HG02885 (cell line): ENCODE data around the gene ADCY3.
A peak's percentile ranks its signal among the peaks of the same experiment; 100 is the strongest.

Experiments
- ATAC-seq: cut with Tn5 transposase; IDR thresholded peaks from one replicate; pipeline ENCODE4 v1.9.1; 2021; ENCODE audit warnings: mild to moderate bottlenecking; ENCODE audit not compliant: unreplicated experiment, poor library complexity

ADCY3 gene

DNA sequence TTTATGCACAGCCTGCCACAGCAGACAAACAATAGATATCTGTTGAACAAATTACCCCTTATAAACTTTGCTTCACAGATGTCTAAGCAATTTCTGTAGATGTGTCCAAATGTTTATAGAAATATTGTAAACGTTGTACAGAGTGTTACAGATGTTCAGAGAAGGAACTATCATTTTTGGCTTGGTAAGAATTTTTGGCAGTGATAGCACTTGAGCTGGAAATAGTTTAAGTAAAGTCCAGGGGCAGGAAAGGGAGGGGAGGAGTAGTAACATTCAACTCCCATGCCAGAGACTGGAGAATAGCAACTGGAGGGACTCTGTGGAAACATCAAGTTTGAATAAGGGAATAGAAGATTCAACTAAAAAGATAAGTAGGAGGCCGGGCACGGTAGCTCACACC is 131.2 kb downstream of the ADCY3 start:
- no peak for ATAC-seq

DNA sequence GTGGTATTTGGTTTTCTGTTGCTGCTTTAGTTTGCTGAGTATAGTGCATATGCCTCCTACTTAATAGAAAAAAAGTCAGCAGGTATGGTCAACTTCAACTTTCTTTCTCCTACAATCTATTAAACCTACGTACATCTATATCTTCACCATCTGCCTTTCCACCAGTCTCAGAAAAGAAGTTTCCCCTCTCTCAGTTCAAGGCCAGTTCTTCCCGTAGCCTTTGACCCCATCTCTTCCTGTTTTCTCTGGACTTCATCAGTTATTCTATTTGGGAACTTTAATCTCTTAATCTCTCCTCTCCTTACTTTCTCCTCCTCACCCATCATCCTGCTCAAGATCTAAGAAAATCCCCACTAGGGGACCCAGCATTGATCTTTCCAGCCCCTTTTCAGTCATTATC is 132.5 kb downstream of the ADCY3 start:
- ATAC-seq, result no peak

DNA sequence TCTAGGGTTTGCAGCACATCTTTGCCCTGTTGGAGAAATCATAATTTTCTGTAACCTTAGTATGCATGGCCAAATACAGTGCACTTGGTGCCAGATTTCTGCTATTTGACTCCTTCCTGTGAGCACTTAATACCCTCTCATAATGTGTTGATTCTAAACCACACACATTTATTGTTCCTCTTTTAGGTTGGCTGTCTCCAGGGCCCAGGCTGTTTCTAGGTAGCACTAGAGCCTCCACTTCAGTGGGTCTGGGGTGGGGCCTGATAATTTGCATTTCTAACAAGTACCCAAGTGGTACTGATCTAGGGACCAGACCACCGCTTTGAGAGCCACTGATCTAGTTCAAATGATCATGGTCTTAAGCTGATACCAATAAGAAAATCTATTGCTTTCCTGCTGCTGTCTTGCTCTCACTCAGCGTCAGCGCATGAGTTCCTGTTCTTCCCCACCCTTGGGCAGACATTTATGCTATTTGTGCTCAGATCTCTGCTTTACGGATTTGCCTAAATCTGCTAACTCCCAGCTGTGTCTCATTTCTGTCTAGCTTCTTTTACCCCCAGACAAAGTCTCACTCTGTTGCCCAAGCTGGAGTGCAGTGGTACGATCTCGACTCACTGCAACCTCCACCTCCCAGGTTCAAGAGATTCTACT is 134.2 kb downstream of the ADCY3 start:
- ATAC-seq, result peak; percentile 73

DNA sequence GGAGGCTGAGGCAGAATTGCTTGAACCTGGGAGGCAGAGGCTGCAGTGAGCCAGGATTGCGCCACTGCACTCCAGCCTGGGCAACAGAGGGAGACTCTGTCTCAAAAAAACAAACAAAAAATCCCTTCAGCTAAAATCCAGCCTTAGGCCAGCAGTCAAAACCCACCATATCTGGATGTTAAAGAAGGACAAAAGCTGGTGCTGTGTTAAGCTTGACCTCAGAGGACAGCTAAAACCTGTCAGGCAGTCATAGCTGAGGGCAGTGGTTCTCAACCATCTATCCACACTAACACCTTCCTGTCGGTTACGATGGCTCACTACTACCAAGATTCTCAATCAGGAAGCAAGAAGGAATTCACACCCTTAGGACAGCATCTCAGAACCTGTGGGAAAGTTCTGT is 136.4 kb downstream of the ADCY3 start:
- no peak for ATAC-seq

DNA sequence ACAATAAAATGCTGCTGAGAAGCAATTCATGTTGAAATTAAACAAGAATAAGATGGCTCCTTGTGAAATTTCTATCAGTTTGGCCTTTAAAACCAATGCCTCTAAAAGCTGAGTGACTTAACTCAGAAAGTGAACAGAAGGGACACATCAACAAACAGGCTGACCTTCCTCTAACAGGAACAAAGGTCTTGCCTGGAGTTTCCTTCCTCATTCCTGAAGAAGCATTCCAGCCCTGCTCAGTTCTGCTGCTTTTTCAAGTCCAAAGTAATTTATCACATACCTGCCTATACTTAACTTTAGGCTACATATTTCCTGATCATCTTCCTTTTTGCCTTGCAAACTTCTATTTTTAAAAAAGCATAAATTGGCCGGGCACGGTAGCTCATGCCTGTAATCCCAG is 140.9 kb downstream of the ADCY3 start:
- no peak for ATAC-seq

DNA sequence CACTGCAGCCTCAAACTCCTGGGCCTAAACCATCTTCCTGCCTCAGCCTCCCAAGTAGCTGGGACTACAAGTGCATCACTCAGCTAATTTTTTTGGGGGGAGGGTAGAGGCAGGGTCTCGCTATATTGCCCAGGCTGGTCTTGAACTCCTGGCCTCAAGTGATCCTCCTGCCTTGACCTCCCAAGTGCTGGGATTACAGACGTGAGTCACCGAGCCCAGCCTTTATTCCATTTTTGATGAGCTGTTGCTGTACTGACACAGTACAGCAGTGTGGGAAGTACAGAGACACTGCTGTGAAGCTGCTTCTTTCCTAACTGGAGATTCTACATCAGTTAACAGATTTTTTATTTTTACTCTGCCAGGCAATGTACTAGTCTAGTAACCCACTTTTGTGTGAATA is 145.7 kb downstream of the ADCY3 start:
- ATAC-seq, result no peak

DNA sequence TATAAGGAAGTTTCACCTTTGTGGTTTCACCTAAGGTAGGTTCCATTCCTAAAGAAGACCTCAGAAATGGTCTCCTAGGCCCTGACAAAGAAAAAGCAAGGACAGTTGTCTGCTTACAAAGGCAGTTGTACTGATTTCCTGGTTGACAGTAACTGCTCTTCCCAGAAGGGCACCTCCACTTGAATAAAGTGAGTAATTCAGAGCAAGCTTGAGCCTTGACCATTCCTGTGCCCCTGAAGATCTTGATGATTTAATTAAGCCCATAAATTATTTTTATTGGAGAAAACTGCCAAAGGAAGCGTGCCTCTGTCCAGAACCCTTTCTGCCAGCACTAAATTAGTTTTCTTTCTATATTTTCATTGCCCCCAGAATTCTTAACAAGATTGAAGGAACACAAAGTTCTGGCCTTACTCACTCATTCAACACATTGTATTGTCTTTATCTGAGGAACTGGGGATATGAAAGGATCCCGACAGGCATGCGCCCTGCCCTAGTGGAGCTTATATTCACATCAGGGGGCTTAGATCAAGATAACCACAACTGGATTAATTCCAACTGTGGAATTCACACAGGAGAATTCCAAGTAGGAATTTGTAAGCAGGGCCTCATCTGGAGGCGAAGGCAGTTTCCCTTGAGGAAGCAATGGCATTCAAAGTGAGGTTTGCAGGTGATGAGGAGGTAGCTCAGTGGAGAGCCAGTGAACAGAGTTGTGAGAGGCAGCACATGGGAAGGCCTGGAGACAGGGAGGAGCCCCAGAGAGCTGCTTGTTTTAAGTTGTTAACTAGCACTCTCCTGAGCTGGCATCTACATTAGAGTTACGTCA is 148.1 kb downstream of the ADCY3 start:
- ATAC-seq, result no peak

DNA sequence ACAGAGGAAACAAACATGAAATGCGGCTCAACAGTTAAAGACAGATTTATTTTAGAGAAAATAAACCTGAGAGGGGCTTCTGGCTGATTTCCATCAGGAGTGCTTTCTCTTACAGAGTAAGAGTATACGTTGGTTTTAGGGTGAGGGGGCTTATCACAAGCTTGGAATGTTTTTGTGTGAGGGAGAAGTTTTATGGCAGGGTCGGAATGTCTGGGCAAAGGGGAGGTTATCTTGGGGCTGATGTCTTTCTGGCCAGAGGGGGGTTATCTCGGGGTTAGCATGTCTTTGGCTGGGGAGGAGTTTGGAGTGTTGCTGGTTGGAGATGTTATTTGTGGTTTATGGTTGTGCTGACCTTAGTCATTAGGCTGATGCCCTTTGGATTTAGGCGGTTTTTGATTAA is 149.0 kb downstream of the ADCY3 start:
- no peak for ATAC-seq
